HG03558 (cell line): ENCODE data around the gene BCL2A1.
A peak's percentile ranks its signal among the peaks of the same experiment; 100 is the strongest.
"Not testable (repeated sequence)": the region's sequence is repeated elsewhere in the genome, so short reads cannot be mapped to it uniquely, and the experiment has no call there.

Experiments used
- ATAC-seq: cut with Tn5 transposase; IDR thresholded peaks from one replicate; pipeline ENCODE4 v1.9.1; 2021; ENCODE audit warnings: moderate number of reproducible peaks; ENCODE audit not compliant: unreplicated experiment; ENCODE audit errors: extremely low read depth

The BCL2A1 gene

GRCh38 chr15:79964232-79964805 lies 6.7 kb downstream of the BCL2A1 start:
- no peak for ATAC-seq

DNA sequence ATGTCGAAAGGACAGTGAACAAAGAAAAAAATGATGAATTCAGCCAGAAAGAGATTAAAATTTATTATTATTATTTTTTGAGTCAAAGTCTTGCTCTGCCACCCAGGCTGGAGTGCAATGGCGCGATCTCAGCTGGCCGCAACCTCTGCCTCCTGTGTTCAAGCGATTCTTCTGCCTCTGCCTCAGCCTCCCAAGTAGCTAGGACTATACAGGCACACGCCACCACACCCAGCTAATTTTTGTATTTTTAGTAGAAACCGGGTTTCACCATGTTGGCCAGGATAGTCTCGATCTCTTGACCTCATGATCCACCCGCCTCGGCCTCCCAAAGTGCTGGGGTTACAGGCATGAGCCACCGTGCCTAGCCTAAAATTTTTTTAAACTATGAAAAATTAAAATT lies 8.1 kb downstream of the BCL2A1 start:
- not testable (repeated sequence) for ATAC-seq

DNA sequence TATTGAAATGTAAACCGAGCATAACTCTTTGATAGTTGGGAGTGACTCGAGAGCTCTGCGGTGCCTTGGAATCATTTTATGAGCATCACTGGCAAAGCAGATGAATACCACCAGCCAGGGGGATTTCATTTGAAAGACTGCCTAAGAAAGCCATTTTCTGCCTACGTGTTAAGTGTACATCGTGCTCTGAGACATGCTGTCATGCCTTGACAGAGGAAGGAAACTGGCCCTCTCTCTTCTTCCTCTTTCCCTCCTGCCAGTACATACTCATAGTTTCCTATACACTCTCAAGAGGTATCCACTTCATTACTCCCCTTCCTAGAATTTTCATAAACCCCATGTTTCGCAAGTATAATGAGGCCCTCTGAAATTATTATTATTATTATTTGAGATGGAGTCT lies 8.8 kb downstream of the BCL2A1 start:
- ATAC-seq, result no peak

- no peak for ATAC-seq
Measured at GRCh38 chr15:79960502-79961212, 10.3 kb downstream of the BCL2A1 start.

DNA sequence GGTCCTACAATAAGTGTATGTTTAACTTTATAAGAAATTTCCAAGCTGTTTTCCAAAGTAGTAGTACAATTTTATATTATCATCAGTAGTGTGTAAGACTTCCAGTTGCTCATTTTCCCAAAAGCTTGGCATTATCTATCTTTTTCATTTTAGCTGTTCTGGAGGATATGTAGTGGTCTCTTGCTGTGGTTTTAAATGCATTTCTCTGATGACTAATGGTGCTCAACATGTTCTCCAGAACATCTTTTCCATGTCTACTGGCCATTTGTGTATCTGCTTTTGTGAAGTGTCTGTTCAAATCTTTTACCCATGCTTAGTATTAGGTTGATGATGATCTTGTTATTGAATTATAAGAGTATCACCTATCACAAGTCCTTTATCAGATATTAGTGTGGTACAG lies 13.3 kb downstream of the BCL2A1 start:
- no peak for ATAC-seq

- no peak for ATAC-seq
Measured at GRCh38 chr15:79956354-79956939, 14.5 kb downstream of the BCL2A1 start.

GRCh38 chr15:79954661-79955060 lies 16.3 kb downstream of the BCL2A1 start:
- ATAC-seq, result no peak

DNA sequence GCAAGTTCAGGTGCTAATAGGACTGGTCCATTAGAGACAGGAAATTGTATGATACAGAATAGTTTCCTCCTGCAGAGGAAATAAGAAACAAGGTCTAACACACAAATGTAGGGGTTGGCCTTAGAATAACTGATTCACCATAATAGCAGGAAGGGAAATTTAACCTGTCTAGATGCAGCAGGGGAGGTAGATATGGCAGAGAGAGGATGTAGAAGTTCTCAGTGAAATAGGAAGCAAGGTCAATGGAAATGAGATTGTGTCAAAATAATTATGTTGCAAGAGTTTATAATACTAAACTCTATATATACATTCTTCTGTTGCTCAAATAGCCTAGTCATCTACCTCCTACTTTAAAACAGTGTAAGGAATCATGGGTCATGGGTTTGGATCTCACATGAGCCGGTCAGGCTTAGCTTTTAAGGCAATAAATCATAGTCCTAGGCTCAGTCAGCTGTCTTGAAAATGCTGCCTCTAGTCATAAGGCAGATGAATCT lies 17.0 kb downstream of the BCL2A1 start:
- no peak for ATAC-seq

- no peak for ATAC-seq
Measured at GRCh38 chr15:79952329-79952728, 18.7 kb downstream of the BCL2A1 start.

- ATAC-seq, result no peak
Measured at GRCh38 chr15:79950247-79950646, 20.7 kb downstream of the BCL2A1 start.

DNA sequence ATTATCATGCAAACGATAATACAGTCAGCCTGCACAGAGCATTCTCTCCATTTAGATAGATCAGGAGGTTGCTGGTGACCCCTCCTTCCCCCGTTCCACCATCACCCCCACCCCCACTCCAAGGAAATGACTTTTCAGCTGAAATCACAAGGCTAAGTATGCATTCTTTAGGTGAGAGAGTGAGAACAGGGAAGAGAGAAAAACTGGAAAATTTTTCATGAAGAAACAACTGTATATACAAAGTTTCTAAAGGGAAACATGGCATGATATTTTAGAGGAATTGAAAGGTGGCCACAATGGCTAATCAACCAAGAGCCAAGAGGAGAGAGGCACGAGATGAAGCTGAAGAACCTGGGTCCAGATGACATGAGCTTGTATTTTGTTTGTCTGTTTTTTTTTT lies 22.2 kb downstream of the BCL2A1 start:
- no peak for ATAC-seq

DNA sequence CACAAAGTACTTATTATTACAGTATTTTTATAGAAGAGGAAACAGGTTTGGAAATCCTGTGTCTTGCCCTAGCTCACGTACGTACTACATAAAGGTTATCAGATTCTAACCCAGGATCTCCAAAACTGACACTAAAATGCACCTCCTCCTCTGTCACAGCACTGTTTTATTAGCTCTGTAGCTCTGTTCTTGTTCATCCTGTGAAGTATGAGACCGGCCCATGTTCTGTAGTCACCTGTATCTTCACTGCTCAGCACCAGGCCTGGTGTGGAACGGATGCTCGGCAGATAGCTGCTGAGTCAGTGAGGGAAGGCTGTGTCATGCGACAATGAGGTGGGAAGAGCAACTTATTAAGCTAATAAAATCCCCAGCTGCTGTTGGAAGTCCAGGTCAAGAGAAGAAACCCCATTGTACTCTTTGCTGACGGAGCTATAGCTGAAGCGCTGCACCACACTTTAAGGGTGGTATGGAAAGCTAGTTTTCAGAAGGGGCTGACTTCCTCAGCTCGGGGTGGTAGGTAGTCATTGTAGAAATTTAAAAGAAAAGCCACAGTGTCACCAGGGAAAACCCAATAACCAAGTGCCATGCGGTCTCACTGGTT lies 22.8 kb downstream of the BCL2A1 start:
- no peak for ATAC-seq

DNA sequence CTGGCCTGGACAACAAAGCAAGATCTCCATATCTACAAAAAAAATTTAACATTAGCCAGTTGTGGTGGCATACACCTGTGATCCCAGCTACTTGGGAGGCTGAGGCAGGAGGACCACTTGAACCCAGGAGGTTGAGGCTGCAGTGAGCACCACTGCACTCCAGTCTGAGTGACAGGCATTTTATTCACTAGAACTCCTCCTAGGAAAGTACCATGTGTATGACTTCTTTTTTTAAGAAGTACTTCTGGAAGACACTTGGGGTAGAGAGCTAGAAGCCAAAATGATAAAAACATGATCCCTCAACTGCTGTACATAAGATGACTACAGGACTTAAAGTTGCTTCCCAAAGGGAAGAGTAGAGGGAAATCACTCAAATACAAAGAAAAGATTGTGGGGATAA lies 24.0 kb downstream of the BCL2A1 start:
- ATAC-seq, result no peak

GRCh38 chr15:79944622-79945021 lies 26.4 kb downstream of the BCL2A1 start:
- no peak for ATAC-seq

DNA sequence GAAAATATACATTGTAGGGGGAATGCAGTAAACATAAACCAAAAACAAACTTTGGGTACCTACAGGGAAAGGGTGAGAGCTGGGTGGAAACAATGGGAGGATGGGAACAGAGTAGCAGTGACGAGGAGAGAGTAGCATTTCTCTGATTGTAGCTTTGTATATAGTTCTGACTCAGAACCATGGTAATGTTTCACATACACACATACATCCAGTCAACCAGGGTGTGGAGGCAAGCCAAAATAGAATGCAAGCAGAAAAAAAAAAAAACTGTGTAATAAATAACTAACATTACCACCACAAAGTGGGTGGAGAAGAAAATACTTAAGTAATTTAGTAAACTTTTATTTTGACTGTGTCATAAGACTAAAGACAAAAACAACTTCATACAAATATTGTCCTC lies 27.2 kb downstream of the BCL2A1 start:
- ATAC-seq, result peak; percentile 74

- no peak for ATAC-seq
Measured at GRCh38 chr15:79942741-79943481, 28.1 kb downstream of the BCL2A1 start.

DNA sequence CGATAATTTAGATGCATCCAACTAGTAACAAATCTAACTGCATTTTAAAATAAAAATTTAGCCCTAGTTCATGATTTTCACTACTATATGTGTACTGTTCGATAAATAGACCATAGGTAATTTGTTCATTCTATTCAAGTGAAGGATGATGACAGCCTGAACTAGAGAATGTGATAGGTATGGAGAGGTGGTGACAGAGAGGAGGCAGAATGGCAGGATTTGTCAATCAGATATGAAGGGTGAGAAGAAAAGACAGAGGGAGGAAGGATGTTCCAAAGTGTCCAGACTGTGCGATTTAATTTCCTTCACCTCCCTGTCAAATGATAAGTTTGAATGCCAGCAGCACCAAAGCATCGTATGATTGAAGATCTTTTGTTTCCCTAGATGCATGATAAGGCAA lies 31.6 kb downstream of the BCL2A1 start:
- ATAC-seq, result no peak

GRCh38 chr15:79938143-79938542 lies 32.9 kb downstream of the BCL2A1 start:
- ATAC-seq, result no peak

GRCh38 chr15:79935556-79936201 lies 35.3 kb downstream of the BCL2A1 start:
- not testable (repeated sequence) for ATAC-seq

DNA sequence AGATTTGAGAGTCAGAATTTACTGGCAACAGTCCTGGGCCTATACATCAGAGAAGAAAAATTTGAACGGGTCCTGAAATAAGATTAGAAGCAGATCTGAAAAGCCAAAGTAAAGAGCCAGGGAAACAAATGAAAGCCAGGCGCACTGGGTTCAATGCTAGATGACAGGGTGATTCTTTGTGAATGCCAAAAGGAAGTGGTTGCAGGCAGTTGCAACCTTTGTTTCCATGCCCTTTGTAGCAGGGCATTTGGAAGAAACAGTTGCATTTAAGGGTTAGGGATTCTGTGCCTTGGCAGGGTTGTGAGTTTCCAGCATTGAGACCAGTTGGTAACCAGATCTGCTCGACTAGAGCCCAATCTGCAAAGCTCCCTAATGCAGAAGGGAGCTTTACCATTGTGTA lies 37.8 kb downstream of the BCL2A1 start:
- ATAC-seq, result no peak
